Gastrocnemius medialis (tissue), 4 donors: ENCODE data around the gene ZNF513. TPM values are rescaled to one million over a fixed set of nuclear protein-coding genes. Genes with fewer than 3 reads are reported as not detected.

ENCODE experiments used
- ATAC-seq, 2 donors: fragments of 150-250 bp; one replicate each; pipeline ENCODE4 v1.9.1; 2016
- DNase-seq, 2 donors: peaks; one replicate each; pipeline ENCODE4 v3.0.0-alpha.2; 2019
- H3K27ac ChIP-seq, 4 donors: fragments of 200-600 bp; sonication (generic); 1 replicate in 1 of 4; 2 replicates in 3 of 4; pipeline ENCODE4 v1.5.1; 2016 to 2018; ENCODE audit warnings: mild to moderate bottlenecking in 2 of 4, moderate library complexity in 1 of 4
- H3K27me3 ChIP-seq, 3 donors: fragments of 200-600 bp; sonication (generic) in 2 of 3; 1 replicate in 1 of 3; 2 replicates in 2 of 3; pipeline versions ENCODE4 v1.5.1 to v1.6.0; 2016 to 2019; ENCODE audit warnings: mild to moderate bottlenecking in 1 of 3, moderate library complexity in 1 of 3
- H3K36me3 ChIP-seq, 2 donors: fragments of 200-600 bp; sonication (generic) in 1 of 2; one replicate each; pipeline ENCODE4 v1.5.1; 2017 to 2018
- H3K4me1 ChIP-seq, 2 donors: fragments of 200-600 bp; sonication (generic) in 1 of 2; one replicate each; pipeline ENCODE4 v1.5.1; 2016 to 2017; ENCODE audit warnings: mild to moderate bottlenecking in 2 of 2
- H3K4me3 ChIP-seq, 4 donors: fragments of 200-600 bp; sonication (generic) in 3 of 4; 1 replicate in 1 of 4; 2 replicates in 3 of 4; pipeline ENCODE4 v1.5.1; 2016 to 2019; ENCODE audit warnings: mild to moderate bottlenecking in 2 of 4
- H3K9me3 ChIP-seq, 3 donors: fragments of 200-600 bp; sonication (generic) in 2 of 3; 1 replicate in 1 of 3; 2 replicates in 2 of 3; pipeline ENCODE4 v1.5.1; 2016 to 2019
- CTCF ChIP-seq, 5 experiments: fragments of 450-650 bp in 3 of 5; fragments of 200-600 bp in 2 of 5; sonication (generic) in 2 of 5; IDR thresholded peaks in 4 of 5; conservative IDR thresholded peaks in 1 of 5; 1 replicate in 4 of 5; 2 replicates in 1 of 5; pipeline ENCODE4 v1.5.1; 2016 to 2019; ENCODE audit warnings: antibody characterized with exemption in 5 of 5, mild to moderate bottlenecking in 3 of 5, moderate library complexity in 3 of 5
- POLR2A ChIP-seq, 2 donors: fragments of 450-650 bp; IDR thresholded peaks; one replicate each; pipeline ENCODE4 v1.6.1; 2017; ENCODE audit warnings: antibody characterized with exemption in 2 of 2, mild to moderate bottlenecking in 2 of 2, moderate library complexity in 2 of 2
- in situ Hi-C, 4 donors: fragments of 200-750 bp; cut with MboI; loops; one replicate each; pipeline versions ENCODE4 v1.15.0 to v1.8.0; 2017; ENCODE audit warnings: low sequenced_read_pairs in 4 of 4
- intact Hi-C: fragments of 100-400 bp; cut with DNase I; formaldehyde crosslinking; loops from one replicate; pipeline ENCODE4 v1.15.1; 2023; ENCODE audit warnings: low total_unique reads
- total RNA-seq, 4 donors: library from RNA; depleted of rRNA; stranded (reverse); fragments of >200 nt; gene quantifications; one replicate each; pipeline versions ENCODE4 v1.1.0 to v1.2.3, GENCODE V29; 2016

ZNF513 gene
- total RNA-seq, 4 donors from 2014 or later: 2.0 to 7.6 (median 4.5) TPM

- H3K4me3 ChIP-seq: no peak overlapping the region
- no peak for DNase-seq
- H3K27ac ChIP-seq: no peak overlapping the region
- intact Hi-C loops: loop anchor here (10.0 kb wide), 1 partner anchor 292 kb away; the partner anchor contains the start of gene KHK
- in situ Hi-C loops: no loop called here
- TF ChIP-seq CTCF (IDR thresholded peaks at IDR 0.05 in 4 of 5, conservative IDR thresholded peaks at IDR 0.05 in 1 of 5) (no peak), POLR2A (IDR thresholded peaks at IDR 0.05) (no peak)
- no peaks in the 10 kb centered on the region for H3K27me3 ChIP-seq
- ATAC-seq: no peak
- no peaks in the 10 kb centered on the region for H3K9me3 ChIP-seq
- H3K4me1 ChIP-seq: peaks cover 29 to 35% of the 10 kb centered on the region in 2 donors
- peaks cover 0 to 68% of the 10 kb centered on the region in 2 donors for H3K36me3 ChIP-seq
Measured at GRCh38 chr2:27376151-27376865, 4.2 kb downstream of the ZNF513 start.

GRCh38 chr2:27375513-27376099, 4.9 kb downstream of the ZNF513 start:
- in situ Hi-C loops: no loop called here
- H3K36me3 ChIP-seq: peaks cover 0 to 68% of the 10 kb centered on the region in 2 donors
- H3K4me1 ChIP-seq: peaks cover 27 to 34% of the 10 kb centered on the region in 2 donors

GRCh38 chr2:27373567-27373966, 7.0 kb downstream of the ZNF513 start:
- no peaks in the 10 kb centered on the region for H3K9me3 ChIP-seq
- H3K4me3 ChIP-seq: no peak overlapping the region
- in situ Hi-C loops: no loop called here
- intact Hi-C loops: loop anchor here (10.0 kb wide), 1 partner anchor 289 kb away; the partner anchor contains the start of gene KHK
- peaks cover 26 to 33% of the 10 kb centered on the region in 2 donors for H3K4me1 ChIP-seq
- H3K27ac ChIP-seq: no peak overlapping the region
- TF ChIP-seq CTCF (IDR thresholded peaks at IDR 0.05 in 4 of 5, conservative IDR thresholded peaks at IDR 0.05 in 1 of 5): no peak
- no peak for TF ChIP-seq POLR2A (IDR thresholded peaks at IDR 0.05)
- no peak for DNase-seq
- no peak for ATAC-seq
- H3K36me3 ChIP-seq: peaks cover 0 to 68% of the 10 kb centered on the region in 2 donors
- no peaks in the 10 kb centered on the region for H3K27me3 ChIP-seq

More at GRCh38 chr2:27375513-27376099, 4.9 kb downstream of the ZNF513 start:
- H3K9me3 ChIP-seq: no peaks in the 10 kb centered on the region
- no peak overlapping the region for H3K4me3 ChIP-seq
- no peak overlapping the region for H3K27ac ChIP-seq
- intact Hi-C loops: loop anchor here (10.0 kb wide), 1 partner anchor 291 kb away; the partner anchor contains the start of gene KHK
- no peak for DNase-seq
- no peak for ATAC-seq
- H3K27me3 ChIP-seq: no peaks in the 10 kb centered on the region
- TF ChIP-seq CTCF (IDR thresholded peaks at IDR 0.05 in 4 of 5, conservative IDR thresholded peaks at IDR 0.05 in 1 of 5) (no peak), POLR2A (IDR thresholded peaks at IDR 0.05) (no peak)

GRCh38 chr2:27372937-27373336, 7.6 kb downstream of the ZNF513 start:
- H3K9me3 ChIP-seq: no peaks in the 10 kb centered on the region
- H3K36me3 ChIP-seq: peaks cover 0 to 68% of the 10 kb centered on the region in 2 donors
- H3K27me3 ChIP-seq: no peaks in the 10 kb centered on the region
- ATAC-seq (no peak), DNase-seq (no peak)
- H3K4me1 ChIP-seq: peaks cover 28 to 35% of the 10 kb centered on the region in 2 donors
- TF ChIP-seq POLR2A (IDR thresholded peaks at IDR 0.05) (no peak), CTCF (IDR thresholded peaks at IDR 0.05 in 4 of 5, conservative IDR thresholded peaks at IDR 0.05 in 1 of 5) (no peak)
- no peak overlapping the region for H3K4me3 ChIP-seq
- peak overlapping the region; percentile 94 to 98 (median 96) for H3K27ac ChIP-seq
- in situ Hi-C loops: no loop called here
- intact Hi-C loops: loop anchor here (10.0 kb wide), 1 partner anchor 288 kb away; the partner anchor contains the start of gene KHK
